ENCODE measurements around the gene SLC37A1.

- TF ChIP-seq CTCF (conservative IDR thresholded peaks at IDR 0.05): no peak
- TF ChIP-seq EZH2 (IDR thresholded peaks at IDR 0.05; ENCODE audit: low read depth): no peak
Measured at GRCh38 chr21:42558846-42559245, 45.2 kb downstream of the SLC37A1 start.
